ENCODE data around the gene PSMA1. TPM values are rescaled to one million over a fixed set of nuclear protein-coding genes. Genes with fewer than 3 reads are reported as not detected.
"Not testable (repeated sequence)": the region's sequence is repeated elsewhere in the genome, so short reads cannot be mapped to it uniquely, and the experiment has no call there.

Gene PSMA1
- total RNA-seq, 1 donor from 2014 or later = 164 TPM

- TF ChIP-seq CTCF (IDR thresholded peaks at IDR 0.05; ENCODE audit: insufficient read depth, low read depth, low read length) (peak; percentile 82), EZH2 (IDR thresholded peaks at IDR 0.05; ENCODE audit: insufficient read depth, low read length) (no peak)
- Histone ChIP-seq H3K36me3 (ENCODE audit: insufficient read depth, low read length) (no peaks in the 10 kb centered on the region), H4K20me1 (ENCODE audit: insufficient read depth, low read length) (no peaks in the 10 kb centered on the region), H3K27ac (ENCODE audit: low read depth, low read length) (no peak overlapping the region), H3K4me3 (ENCODE audit: insufficient read depth, low read depth, low read length) (no peak overlapping the region), H3K9ac (ENCODE audit: low read length) (no peak overlapping the region), H3K27me3 (ENCODE audit: insufficient read depth, low read length) (no peaks in the 10 kb centered on the region), H3K9me3 (ENCODE audit: insufficient read depth, low read depth, low read length) (no peaks in the 10 kb centered on the region), H2AFZ (ENCODE audit: low read depth, low read length) (no peak overlapping the region), H3K4me1 (ENCODE audit: insufficient read depth, low read length) (no peaks in the 10 kb centered on the region), H3K79me2 (ENCODE audit: insufficient read depth, low read length) (no peaks in the 10 kb centered on the region), H3K4me2 (ENCODE audit: low read length) (no peak overlapping the region)
- H3K27ac Mint-ChIP-seq (ENCODE audit: unreplicated experiment) = no peak overlapping the region
- H3K4me3 Mint-ChIP-seq (ENCODE audit: unreplicated experiment) = no peak overlapping the region
- no peaks in the 10 kb centered on the region for H3K27me3 Mint-ChIP-seq (ENCODE audit: low read depth, unreplicated experiment)
- no peaks in the 10 kb centered on the region for H3K4me1 Mint-ChIP-seq (ENCODE audit: low read depth, unreplicated experiment)
- DNase-seq (ENCODE audit: low read depth) = no peak
- no peaks in the 10 kb centered on the region for H3K9me3 Mint-ChIP-seq (ENCODE audit: unreplicated experiment)
- FAIRE-seq = no peak
- H3K36me3 Mint-ChIP-seq (ENCODE audit: low read depth, unreplicated experiment) = no peaks in the 10 kb centered on the region
Observed at GRCh38 chr11:14537134-14537599, 17.0 kb upstream of the PSMA1 start.

- H3K4me3 Mint-ChIP-seq (ENCODE audit: unreplicated experiment); H2AFZ ChIP-seq (ENCODE audit: low read depth, low read length); H3K9me3 ChIP-seq (ENCODE audit: insufficient read depth, low read depth, low read length): not testable (repeated sequence)
Observed at GRCh38 chr11:14535166-14535565, 15.0 kb upstream of the PSMA1 start.

GRCh38 chr11:14529951-14530350 is 9.8 kb upstream of the PSMA1 start:
- Histone ChIP-seq H3K36me3 (ENCODE audit: insufficient read depth, low read length) (no peaks in the 10 kb centered on the region), H4K20me1 (ENCODE audit: insufficient read depth, low read length) (no peaks in the 10 kb centered on the region), H3K4me3 (ENCODE audit: insufficient read depth, low read depth, low read length) (no peak overlapping the region), H3K9me3 (ENCODE audit: insufficient read depth, low read depth, low read length) (no peaks in the 10 kb centered on the region), H3K79me2 (ENCODE audit: insufficient read depth, low read length) (no peaks in the 10 kb centered on the region), H3K27ac (ENCODE audit: low read depth, low read length) (no peak overlapping the region), H3K4me1 (ENCODE audit: insufficient read depth, low read length) (no peaks in the 10 kb centered on the region), H3K9ac (ENCODE audit: low read length) (no peak overlapping the region), H3K27me3 (ENCODE audit: insufficient read depth, low read length) (no peaks in the 10 kb centered on the region), H2AFZ (ENCODE audit: low read depth, low read length) (no peak overlapping the region), H3K4me2 (ENCODE audit: low read length) (no peak overlapping the region)
- TF ChIP-seq CTCF (IDR thresholded peaks at IDR 0.05; ENCODE audit: insufficient read depth, low read depth, low read length) (no peak), EZH2 (IDR thresholded peaks at IDR 0.05; ENCODE audit: insufficient read depth, low read length) (no peak)
- Mint-ChIP-seq H3K4me3 (ENCODE audit: unreplicated experiment) (no peak overlapping the region), H3K9me3 (ENCODE audit: unreplicated experiment) (no peaks in the 10 kb centered on the region), H3K27ac (ENCODE audit: unreplicated experiment) (no peak overlapping the region), H3K4me1 (ENCODE audit: low read depth, unreplicated experiment) (peaks cover 9% of the 10 kb centered on the region), H3K27me3 (ENCODE audit: low read depth, unreplicated experiment) (no peaks in the 10 kb centered on the region), H3K36me3 (ENCODE audit: low read depth, unreplicated experiment) (no peaks in the 10 kb centered on the region)
- FAIRE-seq (no peak), DNase-seq (ENCODE audit: low read depth) (no peak)

More at GRCh38 chr11:14535166-14535565, 15.0 kb upstream of the PSMA1 start:
- not testable (repeated sequence) for FAIRE-seq; H3K27ac Mint-ChIP-seq (ENCODE audit: unreplicated experiment); H3K36me3 ChIP-seq (ENCODE audit: insufficient read depth, low read length); H3K27me3 Mint-ChIP-seq (ENCODE audit: low read depth, unreplicated experiment); H3K27me3 ChIP-seq (ENCODE audit: insufficient read depth, low read length); H3K79me2 ChIP-seq (ENCODE audit: insufficient read depth, low read length); H3K9ac ChIP-seq (ENCODE audit: low read length); H4K20me1 ChIP-seq (ENCODE audit: insufficient read depth, low read length); H3K36me3 Mint-ChIP-seq (ENCODE audit: low read depth, unreplicated experiment); H3K4me1 ChIP-seq (ENCODE audit: insufficient read depth, low read length); H3K9me3 Mint-ChIP-seq (ENCODE audit: unreplicated experiment); H3K4me3 ChIP-seq (ENCODE audit: insufficient read depth, low read depth, low read length); H3K4me2 ChIP-seq (ENCODE audit: low read length); H3K4me1 Mint-ChIP-seq (ENCODE audit: low read depth, unreplicated experiment); H3K27ac ChIP-seq (ENCODE audit: low read depth, low read length); DNase-seq (ENCODE audit: low read depth)

All from astrocyte (in vitro differentiated cells and primary cell).